IPS DF 4.7 (cell line): ENCODE measurements around the gene RNF167.

Experiments
- DNase-seq: peaks from one replicate; pipeline ENCODE4 v3.0.0-alpha.2; 2013; ENCODE audit warnings: low spot score; ENCODE audit errors: extremely low read depth

The RNF167 gene

DNA sequence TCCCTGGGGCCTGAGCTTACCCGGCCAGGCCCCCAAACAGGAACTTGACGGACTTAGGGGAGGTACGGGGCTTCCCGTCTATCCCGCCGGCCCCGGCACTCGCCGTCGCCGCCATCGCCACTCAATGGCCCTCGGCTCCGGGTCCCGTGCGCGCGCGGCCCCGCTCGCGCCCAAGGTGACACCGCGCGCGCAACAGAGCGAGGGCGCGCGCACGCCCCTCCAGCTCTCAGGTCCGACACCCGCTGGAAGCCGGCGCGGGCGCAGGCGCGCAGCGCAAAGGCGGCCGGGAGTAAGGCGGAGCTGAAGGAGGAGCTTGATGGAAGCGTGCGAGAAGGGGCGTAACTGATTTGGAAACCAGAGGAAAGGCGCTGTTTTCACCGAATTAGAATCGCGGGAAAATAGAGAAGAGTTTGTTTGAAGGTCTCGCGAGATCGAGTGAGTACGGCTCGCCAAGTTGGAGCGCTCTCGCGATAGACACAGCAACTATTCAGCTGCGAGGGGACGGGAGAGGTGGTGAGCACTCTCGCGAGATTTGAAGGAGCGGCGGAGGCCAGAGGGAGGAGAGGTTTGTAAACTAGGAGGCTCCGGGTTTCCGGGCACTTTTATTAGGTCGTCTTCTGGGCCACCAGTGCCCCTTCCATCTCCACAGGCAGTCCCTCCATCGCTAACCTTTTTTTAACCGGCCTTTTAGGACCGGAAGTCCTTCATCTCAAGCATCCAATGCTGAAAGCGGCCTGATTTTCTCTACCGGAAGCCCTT, at the start of gene RNF167, which contains the start of gene SLC25A11:
Gene RNF167, plus strand, starts transcription at position 473 of the 759 bp plus-strand sequence. CDS start 642 bp downstream, outside the sequence.
Gene SLC25A11, minus strand, starts transcription at position 251 of the 759 bp plus-strand sequence. Its CDS starts 136 bp downstream, at position 115.
- DNase-seq: peak; percentile 94

DNA sequence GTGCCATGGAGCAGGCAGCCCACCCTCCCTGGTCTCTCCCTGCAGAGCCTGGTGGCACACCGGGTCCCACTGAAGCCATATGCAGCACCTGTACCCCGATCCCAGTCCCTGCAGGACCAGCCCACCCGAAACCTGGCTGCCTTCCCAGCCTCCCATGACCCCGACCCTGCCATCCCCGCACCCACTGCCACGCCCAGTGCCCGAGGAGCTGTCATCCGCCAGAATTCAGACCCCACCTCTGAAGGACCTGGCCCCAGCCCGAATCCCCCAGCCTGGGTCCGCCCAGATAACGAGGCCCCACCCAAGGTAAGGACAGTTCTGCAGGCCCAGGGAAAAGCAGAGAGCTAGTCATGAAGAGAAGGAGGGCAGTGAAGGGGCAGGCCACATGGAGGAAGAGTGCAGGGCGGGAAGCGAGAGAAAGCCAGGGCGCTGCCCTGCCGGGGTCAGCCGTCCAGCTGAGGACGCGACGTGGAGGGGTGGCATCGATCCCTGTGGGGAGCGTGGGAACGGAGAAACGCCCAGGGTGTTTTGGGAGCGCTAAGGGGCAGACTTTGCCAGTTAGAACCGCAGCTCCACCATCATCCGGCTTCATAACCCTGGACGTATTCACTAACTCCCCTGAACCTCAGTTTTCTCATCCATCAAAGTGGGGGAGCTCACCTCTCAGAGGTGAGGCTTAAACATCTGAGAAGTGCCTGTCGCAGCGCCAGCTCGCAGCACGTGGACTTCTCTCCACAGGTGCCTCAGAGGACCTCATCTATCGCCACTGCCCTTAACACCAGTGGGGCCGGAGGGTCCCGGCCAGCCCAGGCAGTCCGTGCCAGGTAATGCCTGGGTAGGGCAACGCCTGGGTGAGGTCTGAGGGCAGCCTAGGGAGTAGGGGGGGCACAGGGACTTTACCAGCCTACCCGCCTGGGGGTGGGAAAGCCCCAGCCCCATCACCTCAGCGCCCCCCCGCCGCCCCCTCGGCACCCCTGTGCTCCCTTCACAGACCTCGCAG, 48.4 kb upstream of the RNF167 start:
- no peak for DNase-seq

DNA sequence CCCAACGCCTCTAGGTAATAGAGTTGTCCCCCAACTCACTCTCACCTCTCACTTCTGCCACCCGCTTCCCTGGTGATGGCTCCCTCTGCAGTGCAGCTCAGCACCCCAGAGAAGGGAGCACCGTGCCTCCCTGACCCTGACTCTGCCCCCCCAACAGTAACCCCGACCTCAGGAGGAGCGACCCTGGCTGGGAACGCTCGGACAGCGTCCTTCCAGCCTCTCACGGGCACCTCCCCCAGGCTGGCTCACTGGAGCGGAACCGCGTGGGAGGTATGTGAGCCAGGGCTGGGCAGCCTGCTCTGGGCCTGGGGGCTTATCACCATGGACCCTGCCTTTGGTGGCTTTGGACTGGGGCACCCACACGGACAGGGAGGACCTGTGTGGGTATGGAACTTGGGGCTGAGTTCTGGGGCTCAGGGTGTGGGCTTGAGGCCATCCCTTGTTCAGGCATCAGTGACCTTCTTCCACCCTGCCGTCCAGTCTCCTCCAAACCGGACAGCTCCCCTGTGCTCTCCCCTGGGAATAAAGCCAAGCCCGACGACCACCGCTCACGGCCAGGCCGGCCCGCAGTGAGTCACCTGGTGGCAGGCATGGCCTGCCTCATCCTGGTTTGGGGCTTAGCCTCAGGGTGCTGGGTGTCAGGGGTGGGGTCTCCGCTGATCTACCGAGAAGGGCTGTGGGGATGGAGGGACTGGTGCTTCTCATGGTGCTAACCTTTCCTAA, 47.4 kb upstream of the RNF167 start:
- no peak for DNase-seq

DNA sequence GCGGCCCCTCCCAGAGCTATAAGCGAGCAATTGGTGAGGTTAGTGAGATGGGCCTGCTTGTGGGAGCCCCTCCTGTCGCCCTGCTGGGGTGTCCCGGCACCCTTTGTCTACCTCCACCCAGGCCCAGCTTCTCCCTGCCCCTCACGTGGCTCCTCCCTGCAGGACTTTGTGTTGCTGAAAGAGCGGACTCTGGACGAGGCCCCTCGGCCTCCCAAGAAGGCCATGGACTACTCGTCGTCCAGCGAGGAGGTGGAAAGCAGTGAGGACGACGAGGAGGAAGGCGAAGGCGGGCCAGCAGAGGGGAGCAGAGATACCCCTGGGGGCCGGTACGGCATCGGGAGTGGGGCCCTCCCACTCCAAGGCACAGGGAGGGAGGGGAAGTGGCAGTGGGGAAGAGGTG, 46.8 kb upstream of the RNF167 start:
- DNase-seq: no peak

DNA sequence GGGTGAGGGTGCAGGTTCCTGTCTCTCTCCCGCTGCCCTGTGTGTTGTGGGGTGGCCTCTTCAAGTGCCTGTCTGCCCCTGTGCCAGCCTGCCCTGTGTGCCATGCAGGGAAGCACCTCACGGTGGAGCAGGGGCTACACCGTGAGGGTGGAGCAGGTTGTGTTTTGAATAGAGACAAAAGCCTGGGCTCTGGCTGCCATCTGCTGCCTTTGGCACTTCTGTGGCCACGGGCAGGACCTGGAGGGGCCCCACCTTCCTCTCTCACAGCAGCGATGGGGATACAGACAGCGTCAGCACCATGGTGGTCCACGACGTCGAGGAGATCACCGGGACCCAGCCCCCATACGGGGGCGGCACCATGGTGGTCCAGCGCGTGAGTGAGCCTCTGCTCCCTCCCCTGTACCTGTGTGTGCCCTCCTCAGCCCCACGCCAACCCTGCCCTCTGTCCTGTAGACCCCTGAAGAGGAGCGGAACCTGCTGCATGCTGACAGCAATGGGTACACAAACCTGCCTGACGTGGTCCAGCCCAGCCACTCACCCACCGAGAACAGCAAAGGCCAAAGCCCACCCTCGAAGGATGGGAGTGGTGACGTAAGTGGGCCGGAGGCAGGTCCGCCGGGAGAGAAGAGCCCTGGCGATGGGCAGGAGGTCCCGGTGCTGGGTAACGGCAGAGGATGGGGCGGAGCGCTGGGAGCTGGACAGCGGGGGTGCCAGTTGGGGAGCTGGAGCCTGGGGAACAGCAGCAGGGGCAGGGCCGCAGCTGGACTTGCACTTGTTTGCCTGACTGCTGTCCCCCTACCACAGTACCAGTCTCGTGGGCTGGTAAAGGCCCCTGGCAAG, 46.1 kb upstream of the RNF167 start:
- no peak for DNase-seq

DNA sequence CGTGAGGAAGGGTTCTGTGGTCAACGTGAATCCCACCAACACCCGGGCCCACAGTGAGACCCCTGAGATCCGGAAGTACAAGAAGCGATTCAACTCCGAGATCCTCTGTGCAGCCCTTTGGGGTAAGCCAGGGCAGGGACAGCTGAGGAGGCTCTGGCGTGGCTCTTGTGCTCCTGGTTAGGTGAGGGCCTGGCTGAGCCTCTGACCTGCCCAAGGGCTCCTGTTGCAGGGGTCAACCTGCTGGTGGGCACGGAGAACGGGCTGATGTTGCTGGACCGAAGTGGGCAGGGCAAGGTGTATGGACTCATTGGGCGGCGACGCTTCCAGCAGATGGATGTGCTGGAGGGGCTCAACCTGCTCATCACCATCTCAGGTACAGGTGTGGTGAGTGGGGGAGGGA, 44.9 kb upstream of the RNF167 start:
- no peak for DNase-seq

DNA sequence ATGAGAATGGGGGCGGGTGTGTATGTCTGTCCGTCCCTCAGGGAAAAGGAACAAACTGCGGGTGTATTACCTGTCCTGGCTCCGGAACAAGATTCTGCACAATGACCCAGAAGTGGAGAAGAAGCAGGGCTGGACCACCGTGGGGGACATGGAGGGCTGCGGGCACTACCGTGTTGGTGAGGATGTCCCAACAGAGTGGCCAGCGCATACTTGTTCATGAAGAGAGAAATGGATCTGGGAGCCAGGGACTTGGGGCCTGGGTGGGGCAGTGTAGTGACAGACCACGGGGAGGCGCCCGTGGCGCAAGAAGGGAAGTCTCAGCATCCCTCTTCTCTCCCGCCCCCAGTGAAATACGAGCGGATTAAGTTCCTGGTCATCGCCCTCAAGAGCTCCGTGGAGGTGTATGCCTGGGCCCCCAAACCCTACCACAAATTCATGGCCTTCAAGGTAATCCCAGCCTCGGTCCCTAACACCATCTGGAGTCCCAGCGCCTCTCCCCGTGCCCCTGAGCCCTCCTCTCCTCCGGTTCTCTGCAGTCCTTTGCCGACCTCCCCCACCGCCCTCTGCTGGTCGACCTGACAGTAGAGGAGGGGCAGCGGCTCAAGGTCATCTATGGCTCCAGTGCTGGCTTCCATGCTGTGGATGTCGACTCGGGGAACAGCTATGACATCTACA, 44.3 kb upstream of the RNF167 start:
- no peak for DNase-seq

DNA sequence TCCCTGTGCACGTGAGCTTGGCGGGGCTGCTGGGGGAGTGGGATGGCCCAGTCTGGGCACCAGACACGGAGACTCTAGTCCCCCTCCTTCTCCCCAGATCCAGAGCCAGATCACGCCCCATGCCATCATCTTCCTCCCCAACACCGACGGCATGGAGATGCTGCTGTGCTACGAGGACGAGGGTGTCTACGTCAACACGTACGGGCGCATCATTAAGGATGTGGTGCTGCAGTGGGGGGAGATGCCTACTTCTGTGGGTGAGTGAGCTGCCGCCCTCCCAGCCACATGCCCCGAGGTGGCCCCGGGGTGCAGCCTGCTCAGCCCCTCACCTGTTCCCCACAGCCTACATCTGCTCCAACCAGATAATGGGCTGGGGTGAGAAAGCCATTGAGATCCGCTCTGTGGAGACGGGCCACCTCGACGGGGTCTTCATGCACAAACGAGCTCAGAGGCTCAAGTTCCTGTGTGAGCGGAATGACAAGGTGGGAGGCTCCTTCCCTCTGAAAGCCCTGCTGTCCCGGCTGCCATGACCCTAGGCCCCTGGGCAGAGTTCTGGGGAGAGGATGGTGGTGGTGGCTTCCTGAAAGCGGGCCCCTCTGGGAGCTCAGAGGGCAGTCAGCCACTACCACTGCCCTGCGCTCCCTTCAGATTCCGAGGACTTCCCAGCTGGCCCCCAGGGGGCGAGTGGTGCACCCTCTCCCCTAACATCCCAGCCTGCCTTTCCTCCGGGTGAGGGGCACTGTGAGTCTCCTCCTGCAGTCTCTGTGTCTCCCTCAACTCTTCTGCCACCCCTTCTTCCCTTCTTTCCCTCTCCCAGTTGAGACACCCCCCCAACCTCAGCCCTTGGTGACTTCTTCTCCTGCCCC, 43.5 kb upstream of the RNF167 start:
- no peak for DNase-seq

DNA sequence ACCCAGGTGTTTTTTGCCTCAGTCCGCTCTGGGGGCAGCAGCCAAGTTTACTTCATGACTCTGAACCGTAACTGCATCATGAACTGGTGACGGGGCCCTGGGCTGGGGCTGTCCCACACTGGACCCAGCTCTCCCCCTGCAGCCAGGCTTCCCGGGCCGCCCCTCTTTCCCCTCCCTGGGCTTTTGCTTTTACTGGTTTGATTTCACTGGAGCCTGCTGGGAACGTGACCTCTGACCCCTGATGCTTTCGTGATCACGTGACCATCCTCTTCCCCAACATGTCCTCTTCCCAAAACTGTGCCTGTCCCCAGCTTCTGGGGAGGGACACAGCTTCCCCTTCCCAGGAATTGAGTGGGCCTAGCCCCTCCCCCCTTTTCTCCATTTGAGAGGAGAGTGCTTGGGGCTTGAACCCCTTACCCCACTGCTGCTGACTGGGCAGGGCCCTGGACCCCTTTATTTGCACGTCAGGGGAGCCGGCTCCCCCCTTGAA, 42.8 kb upstream of the RNF167 start:
- DNase-seq: no peak

DNA sequence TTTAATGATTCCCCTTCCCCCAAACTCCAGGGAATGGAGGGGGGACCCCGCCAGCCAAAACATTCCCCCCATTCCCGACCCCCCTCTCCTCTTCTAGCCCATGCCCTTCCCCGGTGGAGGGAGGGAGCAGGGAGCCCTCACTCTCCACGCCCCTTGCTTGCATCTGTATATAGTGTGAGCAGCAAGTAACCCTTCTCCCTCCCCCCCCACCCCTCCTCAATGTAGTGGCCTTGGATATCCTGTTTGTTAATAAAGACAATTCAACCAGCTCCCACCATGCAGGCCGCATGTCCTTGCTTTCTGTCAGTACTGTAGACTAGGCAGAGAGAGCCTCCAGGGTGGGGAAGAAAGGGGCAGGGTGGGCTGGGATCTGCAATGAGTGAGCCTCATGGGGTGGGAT, 42.3 kb upstream of the RNF167 start:
- no peak for DNase-seq

DNA sequence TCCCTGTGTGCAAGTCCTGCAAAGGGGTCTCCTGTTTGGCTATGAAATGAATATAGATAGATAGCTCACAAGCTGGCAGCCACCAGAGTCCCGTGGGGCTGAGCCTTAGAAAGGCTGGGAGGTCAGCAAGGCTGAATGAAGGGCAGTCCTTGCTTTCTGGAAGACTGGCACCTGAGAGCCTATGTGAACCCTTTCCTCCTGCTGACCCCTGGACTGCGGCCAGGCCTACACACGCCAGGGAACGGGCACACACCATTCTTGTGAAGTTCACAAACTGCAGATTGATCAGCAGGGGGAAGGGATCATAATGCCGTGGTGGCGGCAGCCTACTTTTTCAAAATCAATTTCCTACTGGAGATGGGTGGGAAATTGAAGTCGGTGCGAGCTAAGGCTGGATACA, 41.7 kb upstream of the RNF167 start:
- no peak for DNase-seq

DNA sequence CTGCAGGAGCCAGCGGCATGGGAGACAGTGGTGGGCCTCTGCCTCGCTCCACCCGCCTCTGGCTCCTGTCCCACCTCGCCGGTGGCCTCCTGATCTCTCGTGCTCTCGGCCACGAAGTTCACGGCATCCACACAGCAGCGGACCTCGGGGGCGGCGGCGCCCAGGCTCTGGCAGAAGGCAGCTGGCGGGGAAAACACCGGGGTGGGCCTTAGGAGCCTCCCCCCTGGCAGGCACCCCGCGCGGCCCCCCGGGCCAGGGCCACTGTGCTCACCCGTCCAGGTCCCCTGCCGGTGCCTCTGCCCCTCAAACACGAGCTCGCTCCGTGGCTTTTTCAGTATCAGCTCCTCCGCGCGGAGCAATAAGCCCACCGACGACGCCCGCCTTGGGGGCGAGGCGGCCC, 41.1 kb upstream of the RNF167 start:
- no peak for DNase-seq

DNA sequence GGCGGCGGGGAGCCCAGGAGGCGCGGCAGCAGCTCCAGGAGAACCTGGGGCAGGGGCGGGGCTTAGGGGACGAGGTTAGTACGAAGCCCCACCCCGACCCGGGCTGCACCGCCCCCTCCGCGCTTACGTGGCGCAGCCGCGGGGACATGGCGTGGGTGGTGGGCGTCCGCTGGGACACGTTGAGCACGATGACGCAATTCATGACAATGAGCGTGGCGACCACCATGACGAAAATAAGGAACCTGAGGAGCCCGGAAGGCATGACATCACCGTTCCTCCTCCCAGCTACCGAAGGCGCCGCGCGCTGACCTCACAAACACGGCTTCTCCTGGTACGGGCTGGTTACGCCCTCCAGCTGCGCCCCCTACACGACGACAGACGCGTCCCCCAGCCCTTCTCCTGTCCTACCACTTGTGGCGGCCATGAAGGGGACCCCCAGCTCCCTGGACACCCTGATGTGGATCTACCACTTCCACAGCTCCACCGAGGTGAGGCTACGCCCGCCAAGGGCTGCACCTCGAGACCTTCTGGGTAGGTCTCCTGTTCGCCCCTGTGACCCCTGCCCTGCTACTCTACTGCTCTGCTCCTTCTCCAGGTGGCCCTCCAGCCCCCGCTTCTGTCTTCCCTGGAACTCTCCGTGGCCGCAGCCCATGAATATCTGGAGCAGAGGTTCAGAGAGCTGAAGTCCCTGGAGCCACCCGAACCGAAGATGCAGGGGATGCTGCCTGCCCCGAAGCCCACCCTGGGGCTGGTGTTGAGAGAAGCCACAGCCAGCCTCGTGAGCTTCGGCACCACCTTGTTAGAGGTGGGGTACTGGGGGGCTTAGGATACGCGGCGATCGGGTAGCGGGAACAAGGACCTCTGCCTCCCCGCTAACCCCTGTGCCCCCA, 40.5 kb upstream of the RNF167 start, which contains the start of gene C17orf107:
Gene C17orf107, plus strand, starts transcription at position 196 of the 890 bp plus-strand sequence. Its CDS starts 227 bp downstream, at position 423.
- no peak for DNase-seq

DNA sequence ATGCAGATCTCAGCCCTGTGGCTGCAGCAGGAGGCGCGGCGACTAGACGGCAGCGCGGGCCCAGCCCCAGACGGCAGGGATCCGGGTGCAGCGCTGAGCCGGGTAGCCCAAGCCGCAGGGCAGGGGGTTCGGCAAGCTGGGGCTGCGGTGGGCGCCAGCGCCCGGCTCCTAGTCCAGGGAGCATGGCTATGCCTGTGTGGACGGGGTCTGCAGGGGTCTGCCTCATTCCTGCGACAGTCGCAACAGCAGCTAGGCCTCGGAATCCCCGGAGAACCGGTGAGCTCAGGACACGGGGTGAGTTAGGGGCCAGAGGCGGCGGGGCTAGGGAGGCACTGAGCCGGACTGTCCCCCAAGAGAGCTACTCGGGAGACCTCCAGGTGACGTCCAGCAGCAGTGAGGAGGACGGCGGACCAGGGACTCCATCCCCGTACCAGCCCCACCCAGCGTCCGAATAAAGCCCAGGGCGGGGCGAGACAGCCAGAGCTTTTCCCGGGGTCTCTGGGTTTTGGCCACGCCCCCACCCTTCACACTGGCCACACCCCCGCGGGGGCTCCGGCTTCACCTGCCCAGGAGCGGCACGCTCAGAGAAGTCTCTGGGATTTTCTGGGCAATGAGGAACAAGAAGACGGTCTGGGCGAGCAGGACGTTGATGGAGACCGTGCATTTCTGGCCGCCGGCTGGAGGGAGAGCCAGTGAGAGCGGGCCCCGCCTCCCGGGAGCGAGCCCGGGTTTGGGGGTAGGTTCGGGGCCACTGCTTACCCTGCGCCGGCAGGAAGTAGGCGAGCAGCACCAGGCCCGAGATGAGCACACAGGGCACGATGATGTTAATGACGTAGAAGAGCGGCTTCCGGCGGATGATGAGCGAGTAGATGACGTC, 39.6 kb upstream of the RNF167 start:
- DNase-seq: no peak

DNA sequence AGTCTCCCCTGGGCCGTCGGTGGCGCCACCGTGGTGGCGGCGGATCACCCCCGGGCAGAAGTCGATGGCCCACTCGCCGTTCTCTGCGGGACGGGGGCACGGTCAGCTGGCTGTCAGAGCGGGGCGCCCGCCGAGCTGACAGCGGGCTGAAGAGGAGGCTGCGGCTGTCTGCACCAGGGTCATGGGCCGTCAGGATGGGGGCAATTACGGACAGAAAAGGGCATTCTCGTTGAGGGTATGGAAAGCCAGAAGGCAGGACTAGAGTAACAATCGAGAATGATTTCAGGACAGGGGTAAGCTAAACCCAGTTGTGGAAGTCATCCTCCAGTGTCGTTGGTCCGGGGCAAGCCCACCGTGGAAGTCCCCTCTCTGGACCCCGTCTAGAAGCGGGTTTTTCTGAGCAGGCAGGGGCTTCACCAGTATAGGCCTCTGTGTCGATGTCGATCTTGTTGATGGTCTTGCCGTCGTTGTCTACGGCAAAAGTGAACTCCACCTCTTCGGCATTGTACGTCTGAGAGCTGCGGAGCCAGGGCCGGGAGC, 38.9 kb upstream of the RNF167 start:
- DNase-seq: no peak

DNA sequence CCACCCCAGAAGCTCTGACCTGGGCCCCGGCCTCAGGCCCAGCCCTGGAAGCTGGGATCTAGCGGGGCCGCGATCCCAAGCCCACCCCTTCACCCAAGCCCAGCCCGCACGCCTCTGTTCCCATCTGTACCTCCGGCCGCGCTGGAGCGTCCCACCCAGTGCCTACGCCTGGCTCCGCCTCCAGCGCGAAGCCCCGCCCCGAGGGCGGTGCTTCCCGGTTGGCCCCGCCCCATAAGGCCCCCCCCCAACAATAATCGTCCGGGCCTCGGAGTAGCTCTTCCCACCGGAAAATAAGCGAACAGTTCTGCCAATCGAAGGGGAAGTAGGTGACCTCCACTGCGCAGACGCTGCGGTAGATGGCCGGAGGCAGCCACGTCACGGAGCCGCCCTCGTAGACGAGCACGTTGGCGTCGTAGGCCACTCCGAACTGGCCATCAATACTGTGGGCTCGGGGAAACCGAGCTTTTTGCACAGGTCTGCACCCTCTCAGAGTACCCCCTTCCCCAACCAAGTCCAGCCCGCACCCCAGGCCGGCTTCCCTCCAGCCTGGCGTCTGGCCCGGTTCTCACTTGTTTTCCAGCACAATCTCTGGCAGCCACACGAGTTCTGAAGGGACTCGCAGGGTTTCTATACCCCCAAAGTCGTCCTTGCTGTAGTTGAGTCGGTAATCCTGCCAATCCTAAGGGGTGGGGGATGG, 38.3 kb upstream of the RNF167 start:
- DNase-seq: no peak
